ENCODE results near the gene LAMB2.

The LAMB2 gene

DNA sequence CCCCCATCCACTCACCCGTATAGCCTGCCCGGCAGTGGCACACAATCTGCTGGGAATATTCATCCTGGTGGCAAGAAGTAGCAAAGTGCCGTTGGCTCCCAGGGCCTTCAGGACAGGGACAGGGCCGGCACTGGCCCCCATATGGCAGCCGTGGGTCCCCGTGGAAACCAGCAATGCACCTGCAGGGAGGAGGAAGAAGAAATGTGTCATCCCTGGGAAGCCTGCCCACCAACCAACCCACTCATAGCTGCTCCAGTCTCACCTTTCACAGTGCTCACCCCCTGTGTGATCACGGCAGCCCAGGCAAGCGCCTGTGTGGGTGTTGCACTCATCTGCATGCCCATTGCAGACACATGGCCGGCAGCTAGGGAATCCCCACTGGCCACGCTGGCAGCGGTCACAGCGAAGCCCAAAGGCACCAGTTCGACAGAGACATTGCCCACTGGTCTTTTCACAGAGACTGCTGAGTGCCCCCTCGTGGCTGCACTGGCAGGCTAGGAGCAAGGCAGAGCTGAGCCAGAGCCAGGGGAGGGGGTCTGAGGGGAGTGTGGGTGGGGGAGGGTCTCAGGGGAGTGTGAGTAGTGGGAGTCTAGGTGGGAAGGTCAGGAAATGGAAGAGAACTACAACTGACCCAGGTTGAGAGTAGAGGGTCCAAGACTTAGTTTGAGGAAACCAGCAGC, 7.7 kb downstream of the LAMB2 start:
- no peak for TF ChIP-seq ZNF70 (CRISPR knock-in tag; IDR thresholded peaks at IDR 0.05)
- no peak for TF ChIP-seq GLIS3 (CRISPR knock-in tag; IDR thresholded peaks at IDR 0.05)
- TF ChIP-seq ZC3H10 (CRISPR knock-in tag; IDR thresholded peaks at IDR 0.05) = no peak
- no peak for TF ChIP-seq ARNTL (CRISPR knock-in tag; IDR thresholded peaks at IDR 0.05; ENCODE audit: borderline replicate concordance, low read depth)
- TF ChIP-seq ZFP30 (CRISPR knock-in tag; IDR thresholded peaks at IDR 0.05) = no peak
- no peak for TF ChIP-seq SNAI2 (CRISPR knock-in tag; IDR thresholded peaks at IDR 0.05)
- no peak for TF ChIP-seq BACH2 (CRISPR knock-in tag; IDR thresholded peaks at IDR 0.05; ENCODE audit: borderline replicate concordance)
- TF ChIP-seq ESRRG (CRISPR knock-in tag; IDR thresholded peaks at IDR 0.05) = no peak

DNA sequence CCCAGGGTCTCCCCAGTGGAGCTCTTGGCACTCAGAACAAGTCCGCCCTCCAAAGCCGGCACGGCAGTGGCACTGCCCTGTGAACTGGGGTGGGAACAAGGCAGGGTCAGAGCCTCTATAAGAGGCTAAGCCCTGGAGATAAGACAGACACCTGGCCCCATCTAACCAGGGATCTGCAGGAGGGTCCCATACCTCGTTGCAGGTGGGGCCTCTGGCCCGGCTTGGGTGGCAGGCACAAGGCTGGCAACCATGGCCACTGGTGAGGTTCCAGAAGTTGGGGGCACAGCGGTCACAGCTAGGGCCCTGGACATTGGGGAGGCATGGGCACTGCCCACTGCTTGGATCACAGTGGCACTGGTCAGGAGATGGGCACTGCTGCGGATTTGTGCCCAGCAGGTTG, 8.6 kb downstream of the LAMB2 start:
- TF ChIP-seq BACH2 (CRISPR knock-in tag; IDR thresholded peaks at IDR 0.05; ENCODE audit: borderline replicate concordance) (no peak), SNAI2 (CRISPR knock-in tag; IDR thresholded peaks at IDR 0.05) (no peak)
- TF ChIP-seq, protein P1, sequence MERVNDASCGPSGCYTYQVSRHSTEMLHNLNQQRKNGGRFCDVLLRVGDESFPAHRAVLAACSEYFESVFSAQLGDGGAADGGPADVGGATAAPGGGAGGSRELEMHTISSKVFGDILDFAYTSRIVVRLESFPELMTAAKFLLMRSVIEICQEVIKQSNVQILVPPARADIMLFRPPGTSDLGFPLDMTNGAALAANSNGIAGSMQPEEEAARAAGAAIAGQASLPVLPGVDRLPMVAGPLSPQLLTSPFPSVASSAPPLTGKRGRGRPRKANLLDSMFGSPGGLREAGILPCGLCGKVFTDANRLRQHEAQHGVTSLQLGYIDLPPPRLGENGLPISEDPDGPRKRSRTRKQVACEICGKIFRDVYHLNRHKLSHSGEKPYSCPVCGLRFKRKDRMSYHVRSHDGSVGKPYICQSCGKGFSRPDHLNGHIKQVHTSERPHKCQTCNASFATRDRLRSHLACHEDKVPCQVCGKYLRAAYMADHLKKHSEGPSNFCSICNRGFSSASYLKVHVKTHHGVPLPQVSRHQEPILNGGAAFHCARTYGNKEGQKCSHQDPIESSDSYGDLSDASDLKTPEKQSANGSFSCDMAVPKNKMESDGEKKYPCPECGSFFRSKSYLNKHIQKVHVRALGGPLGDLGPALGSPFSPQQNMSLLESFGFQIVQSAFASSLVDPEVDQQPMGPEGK (CRISPR knock-in tag; IDR thresholded peaks at IDR 0.05; ENCODE audit: borderline replicate concordance) = no peak
- TF ChIP-seq, protein P2, sequence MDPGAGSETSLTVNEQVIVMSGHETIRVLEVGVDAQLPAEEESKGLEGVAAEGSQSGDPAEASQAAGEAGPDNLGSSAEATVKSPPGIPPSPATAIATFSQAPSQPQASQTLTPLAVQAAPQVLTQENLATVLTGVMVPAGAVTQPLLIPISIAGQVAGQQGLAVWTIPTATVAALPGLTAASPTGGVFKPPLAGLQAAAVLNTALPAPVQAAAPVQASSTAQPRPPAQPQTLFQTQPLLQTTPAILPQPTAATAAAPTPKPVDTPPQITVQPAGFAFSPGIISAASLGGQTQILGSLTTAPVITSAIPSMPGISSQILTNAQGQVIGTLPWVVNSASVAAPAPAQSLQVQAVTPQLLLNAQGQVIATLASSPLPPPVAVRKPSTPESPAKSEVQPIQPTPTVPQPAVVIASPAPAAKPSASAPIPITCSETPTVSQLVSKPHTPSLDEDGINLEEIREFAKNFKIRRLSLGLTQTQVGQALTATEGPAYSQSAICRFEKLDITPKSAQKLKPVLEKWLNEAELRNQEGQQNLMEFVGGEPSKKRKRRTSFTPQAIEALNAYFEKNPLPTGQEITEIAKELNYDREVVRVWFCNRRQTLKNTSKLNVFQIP (CRISPR knock-in tag; IDR thresholded peaks at IDR 0.05; ENCODE audit: borderline replicate concordance, low read depth) = no peak

More for the DNA sequence above, 7.7 kb downstream of the LAMB2 start:
- ATAC-seq = no peak

DNA sequence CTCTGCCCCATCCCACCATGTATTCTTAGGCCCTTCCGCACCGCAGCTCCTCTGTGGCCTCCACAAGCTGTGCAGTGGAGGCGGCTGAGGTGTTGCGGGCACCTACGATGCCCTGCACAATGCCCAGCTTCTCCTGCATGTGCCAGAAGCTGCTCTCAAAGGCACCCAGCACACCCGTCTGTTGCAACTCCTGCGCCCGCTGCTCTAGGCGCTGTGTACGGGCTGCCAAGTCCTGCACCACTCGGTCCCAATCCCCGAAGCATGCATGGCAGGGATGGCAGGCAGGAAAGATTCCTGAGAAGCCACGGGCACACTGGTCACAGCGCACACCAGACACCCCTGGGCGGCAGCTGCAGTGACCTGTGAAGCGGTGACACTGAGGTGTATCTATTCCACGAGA, 9.2 kb downstream of the LAMB2 start:
- TF ChIP-seq ISL1 (CRISPR knock-in tag; IDR thresholded peaks at IDR 0.05) (no peak), ZNF8 (CRISPR knock-in tag; IDR thresholded peaks at IDR 0.05) (no peak), ZFP30 (CRISPR knock-in tag; IDR thresholded peaks at IDR 0.05) (no peak), ZFP3 (CRISPR knock-in tag; IDR thresholded peaks at IDR 0.05) (no peak), SNAI2 (CRISPR knock-in tag; IDR thresholded peaks at IDR 0.05) (no peak), ZNF70 (CRISPR knock-in tag; IDR thresholded peaks at IDR 0.05) (no peak), ESRRG (CRISPR knock-in tag; IDR thresholded peaks at IDR 0.05) (no peak), RARB (CRISPR knock-in tag; IDR thresholded peaks at IDR 0.05) (no peak), TOX (CRISPR knock-in tag; IDR thresholded peaks at IDR 0.05; ENCODE audit: borderline replicate concordance) (no peak), TCF4 (CRISPR knock-in tag; IDR thresholded peaks at IDR 0.05; ENCODE audit: borderline replicate concordance) (no peak)
- TF ChIP-seq, protein P3, sequence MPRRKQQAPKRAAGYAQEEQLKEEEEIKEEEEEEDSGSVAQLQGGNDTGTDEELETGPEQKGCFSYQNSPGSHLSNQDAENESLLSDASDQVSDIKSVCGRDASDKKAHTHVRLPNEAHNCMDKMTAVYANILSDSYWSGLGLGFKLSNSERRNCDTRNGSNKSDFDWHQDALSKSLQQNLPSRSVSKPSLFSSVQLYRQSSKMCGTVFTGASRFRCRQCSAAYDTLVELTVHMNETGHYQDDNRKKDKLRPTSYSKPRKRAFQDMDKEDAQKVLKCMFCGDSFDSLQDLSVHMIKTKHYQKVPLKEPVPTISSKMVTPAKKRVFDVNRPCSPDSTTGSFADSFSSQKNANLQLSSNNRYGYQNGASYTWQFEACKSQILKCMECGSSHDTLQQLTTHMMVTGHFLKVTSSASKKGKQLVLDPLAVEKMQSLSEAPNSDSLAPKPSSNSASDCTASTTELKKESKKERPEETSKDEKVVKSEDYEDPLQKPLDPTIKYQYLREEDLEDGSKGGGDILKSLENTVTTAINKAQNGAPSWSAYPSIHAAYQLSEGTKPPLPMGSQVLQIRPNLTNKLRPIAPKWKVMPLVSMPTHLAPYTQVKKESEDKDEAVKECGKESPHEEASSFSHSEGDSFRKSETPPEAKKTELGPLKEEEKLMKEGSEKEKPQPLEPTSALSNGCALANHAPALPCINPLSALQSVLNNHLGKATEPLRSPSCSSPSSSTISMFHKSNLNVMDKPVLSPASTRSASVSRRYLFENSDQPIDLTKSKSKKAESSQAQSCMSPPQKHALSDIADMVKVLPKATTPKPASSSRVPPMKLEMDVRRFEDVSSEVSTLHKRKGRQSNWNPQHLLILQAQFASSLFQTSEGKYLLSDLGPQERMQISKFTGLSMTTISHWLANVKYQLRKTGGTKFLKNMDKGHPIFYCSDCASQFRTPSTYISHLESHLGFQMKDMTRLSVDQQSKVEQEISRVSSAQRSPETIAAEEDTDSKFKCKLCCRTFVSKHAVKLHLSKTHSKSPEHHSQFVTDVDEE (CRISPR knock-in tag; IDR thresholded peaks at IDR 0.05) = no peak
- TF ChIP-seq, protein P1 (CRISPR knock-in tag; IDR thresholded peaks at IDR 0.05; ENCODE audit: borderline replicate concordance) = no peak
- TF ChIP-seq, protein P4, sequence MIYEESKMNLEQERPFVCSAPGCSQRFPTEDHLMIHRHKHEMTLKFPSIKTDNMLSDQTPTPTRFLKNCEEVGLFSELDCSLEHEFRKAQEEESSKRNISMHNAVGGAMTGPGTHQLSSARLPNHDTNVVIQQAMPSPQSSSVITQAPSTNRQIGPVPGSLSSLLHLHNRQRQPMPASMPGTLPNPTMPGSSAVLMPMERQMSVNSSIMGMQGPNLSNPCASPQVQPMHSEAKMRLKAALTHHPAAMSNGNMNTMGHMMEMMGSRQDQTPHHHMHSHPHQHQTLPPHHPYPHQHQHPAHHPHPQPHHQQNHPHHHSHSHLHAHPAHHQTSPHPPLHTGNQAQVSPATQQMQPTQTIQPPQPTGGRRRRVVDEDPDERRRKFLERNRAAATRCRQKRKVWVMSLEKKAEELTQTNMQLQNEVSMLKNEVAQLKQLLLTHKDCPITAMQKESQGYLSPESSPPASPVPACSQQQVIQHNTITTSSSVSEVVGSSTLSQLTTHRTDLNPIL (CRISPR knock-in tag; IDR thresholded peaks at IDR 0.05; ENCODE audit: low read depth) = no peak
- TF ChIP-seq, protein P5, sequence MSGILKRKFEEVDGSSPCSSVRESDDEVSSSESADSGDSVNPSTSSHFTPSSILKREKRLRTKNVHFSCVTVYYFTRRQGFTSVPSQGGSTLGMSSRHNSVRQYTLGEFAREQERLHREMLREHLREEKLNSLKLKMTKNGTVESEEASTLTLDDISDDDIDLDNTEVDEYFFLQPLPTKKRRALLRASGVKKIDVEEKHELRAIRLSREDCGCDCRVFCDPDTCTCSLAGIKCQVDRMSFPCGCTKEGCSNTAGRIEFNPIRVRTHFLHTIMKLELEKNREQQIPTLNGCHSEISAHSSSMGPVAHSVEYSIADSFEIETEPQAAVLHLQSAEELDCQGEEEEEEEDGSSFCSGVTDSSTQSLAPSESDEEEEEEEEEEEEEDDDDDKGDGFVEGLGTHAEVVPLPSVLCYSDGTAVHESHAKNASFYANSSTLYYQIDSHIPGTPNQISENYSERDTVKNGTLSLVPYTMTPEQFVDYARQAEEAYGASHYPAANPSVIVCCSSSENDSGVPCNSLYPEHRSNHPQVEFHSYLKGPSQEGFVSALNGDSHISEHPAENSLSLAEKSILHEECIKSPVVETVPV (CRISPR knock-in tag; IDR thresholded peaks at IDR 0.05) = no peak
- no peak for ATAC-seq

More for the DNA sequence above, 8.6 kb downstream of the LAMB2 start:
- no peak for ATAC-seq
